ENCODE results near the gene RFFL.
A peak's percentile ranks its signal among the peaks of the same experiment; 100 is the strongest.

The RFFL gene

GRCh38 chr17:34988644-34989043 is 74.9 kb downstream of the RFFL start:
- Histone ChIP-seq H3K9me3 (ENCODE audit: control insufficient read depth, insufficient read depth, low read length) (no peaks in the 10 kb centered on the region), H4K20me1 (ENCODE audit: control insufficient read depth, insufficient read depth, low read depth, low read length) (no peaks in the 10 kb centered on the region), H3K27me3 (ENCODE audit: control insufficient read depth, low read length) (no peaks in the 10 kb centered on the region), H3K9me2 (replicated peaks; ENCODE audit: control insufficient read depth, low read length) (no peaks in the 10 kb centered on the region), H3K4me3 (ENCODE audit: low read length) (no peak overlapping the region), H3F3A (ENCODE audit: control insufficient read depth, insufficient read depth) (no peaks in the 10 kb centered on the region; the same call in 1 of the 2 replicates), H3K4me1 (ENCODE audit: control insufficient read depth, low read length) (peaks cover 3% of the 10 kb centered on the region; the same call in 1 of the 2 replicates), H3K4me2 (ENCODE audit: low read length) (no peak overlapping the region), H3K36me3 (ENCODE audit: control insufficient read depth, low read length) (peaks cover 90% of the 10 kb centered on the region), H3K27ac (ENCODE audit: low read depth, low read length) (no peak overlapping the region), H3K79me2 (ENCODE audit: control insufficient read depth, low read length) (peaks cover 21% of the 10 kb centered on the region)
- TF ChIP-seq EZH2phosphoT487 (IDR thresholded peaks at IDR 0.05; ENCODE audit: borderline replicate concordance, low read length) (no peak), CTCF (IDR thresholded peaks at IDR 0.05; ENCODE audit: low read depth, low read length, poor library complexity, severe bottlenecking) (no peak)

GRCh38 chr17:34987232-34987631 is 76.3 kb downstream of the RFFL start:
- H3K9me3 ChIP-seq (ENCODE audit: control insufficient read depth, insufficient read depth, low read length), result no peaks in the 10 kb centered on the region
- H3K4me2 ChIP-seq (ENCODE audit: low read length), result no peak overlapping the region
- no peak overlapping the region for H3K4me3 ChIP-seq (ENCODE audit: low read length)
- H3K27me3 ChIP-seq (ENCODE audit: control insufficient read depth, low read length), result no peaks in the 10 kb centered on the region
- no peaks in the 10 kb centered on the region for H3K9me2 ChIP-seq (replicated peaks; ENCODE audit: control insufficient read depth, low read length)
- peaks cover 35% of the 10 kb centered on the region for H3K79me2 ChIP-seq (ENCODE audit: control insufficient read depth, low read length)
- TF ChIP-seq CTCF (IDR thresholded peaks at IDR 0.05; ENCODE audit: low read depth, low read length, poor library complexity, severe bottlenecking) (no peak), EZH2phosphoT487 (IDR thresholded peaks at IDR 0.05; ENCODE audit: borderline replicate concordance, low read length) (no peak)
- H3F3A ChIP-seq (ENCODE audit: control insufficient read depth, insufficient read depth), result no peaks in the 10 kb centered on the region; the same call in 1 of the 2 replicates
- peaks cover 12% of the 10 kb centered on the region for H3K4me1 ChIP-seq (ENCODE audit: control insufficient read depth, low read length)
- no peaks in the 10 kb centered on the region for H4K20me1 ChIP-seq (ENCODE audit: control insufficient read depth, insufficient read depth, low read depth, low read length)
- peaks cover 89% of the 10 kb centered on the region for H3K36me3 ChIP-seq (ENCODE audit: control insufficient read depth, low read length)
- H3K27ac ChIP-seq (ENCODE audit: low read depth, low read length), result no peak overlapping the region

GRCh38 chr17:34981538-34982241 is 81.8 kb downstream of the RFFL start:
- Histone ChIP-seq H3K9me3 (ENCODE audit: control insufficient read depth, insufficient read depth, low read length) (no peaks in the 10 kb centered on the region), H3K4me1 (ENCODE audit: control insufficient read depth, low read length) (peaks cover 31% of the 10 kb centered on the region), H3F3A (ENCODE audit: control insufficient read depth, insufficient read depth) (0 out of 2 replicates have a peak, but pooled peaks cover 5% of the 10 kb centered on the region), H3K27ac (ENCODE audit: low read depth, low read length) (peak overlapping the region; percentile 75; the same call in 1 of the 2 replicates), H3K4me3 (ENCODE audit: low read length) (peak overlapping the region; percentile 74), H3K9me2 (replicated peaks; ENCODE audit: control insufficient read depth, low read length) (no peaks in the 10 kb centered on the region), H3K79me2 (ENCODE audit: control insufficient read depth, low read length) (peaks cover 56% of the 10 kb centered on the region), H3K36me3 (ENCODE audit: control insufficient read depth, low read length) (peaks cover 49% of the 10 kb centered on the region), H3K4me2 (ENCODE audit: low read length) (peak overlapping the region; percentile 94), H3K27me3 (ENCODE audit: control insufficient read depth, low read length) (no peaks in the 10 kb centered on the region), H4K20me1 (ENCODE audit: control insufficient read depth, insufficient read depth, low read depth, low read length) (no peaks in the 10 kb centered on the region)
- TF ChIP-seq EZH2phosphoT487 (IDR thresholded peaks at IDR 0.05; ENCODE audit: borderline replicate concordance, low read length) (no peak), CTCF (IDR thresholded peaks at IDR 0.05; ENCODE audit: low read depth, low read length, poor library complexity, severe bottlenecking) (no peak)
